HG02938 (cell line): ENCODE data around the gene PRDM10.

Source experiments
- ATAC-seq: cut with Tn5 transposase; IDR thresholded peaks from one replicate; pipeline ENCODE4 v1.9.1; 2021; ENCODE audit warnings: mild to moderate bottlenecking, moderate library complexity; ENCODE audit not compliant: unreplicated experiment

The PRDM10 gene

GRCh38 chr11:129950101-129951091, 52.2 kb downstream of the PRDM10 start:
- ATAC-seq, result no peak

- no peak for ATAC-seq
Observed at GRCh38 chr11:129948926-129949466, 53.6 kb downstream of the PRDM10 start.

- no peak for ATAC-seq
Observed at GRCh38 chr11:129947474-129947873, 55.2 kb downstream of the PRDM10 start.

GRCh38 chr11:129946965-129947364, 55.7 kb downstream of the PRDM10 start:
- ATAC-seq, result no peak

GRCh38 chr11:129946256-129946655, 56.4 kb downstream of the PRDM10 start:
- ATAC-seq, result no peak

GRCh38 chr11:129945373-129945772, 57.3 kb downstream of the PRDM10 start:
- ATAC-seq, result no peak

GRCh38 chr11:129944696-129945095, 57.9 kb downstream of the PRDM10 start:
- ATAC-seq, result no peak

- no peak for ATAC-seq
Observed at GRCh38 chr11:129943036-129943435, 59.6 kb downstream of the PRDM10 start.

- no peak for ATAC-seq
Observed at GRCh38 chr11:129939510-129939909, 63.1 kb downstream of the PRDM10 start.

- no peak for ATAC-seq
Observed at GRCh38 chr11:129938764-129939163, 63.9 kb downstream of the PRDM10 start.

GRCh38 chr11:129937592-129938238, 64.9 kb downstream of the PRDM10 start:
- no peak for ATAC-seq

- ATAC-seq, result no peak
Observed at GRCh38 chr11:129935723-129936122, 66.9 kb downstream of the PRDM10 start.

- ATAC-seq, result no peak
Observed at GRCh38 chr11:129933891-129934290, 68.7 kb downstream of the PRDM10 start.

GRCh38 chr11:129933262-129933661, 69.4 kb downstream of the PRDM10 start:
- no peak for ATAC-seq

GRCh38 chr11:129932381-129933067, 70.1 kb downstream of the PRDM10 start:
- ATAC-seq, result no peak

GRCh38 chr11:129930743-129931142, 71.9 kb downstream of the PRDM10 start:
- ATAC-seq, result no peak

- ATAC-seq, result no peak
Observed at GRCh38 chr11:129930296-129930695, 72.3 kb downstream of the PRDM10 start.

GRCh38 chr11:129929721-129930120, 72.9 kb downstream of the PRDM10 start:
- ATAC-seq, result no peak

- ATAC-seq, result no peak
Observed at GRCh38 chr11:129928923-129929692, 73.5 kb downstream of the PRDM10 start.

GRCh38 chr11:129922674-129923073, 80.0 kb downstream of the PRDM10 start:
- no peak for ATAC-seq
